Measurements from ENCODE around the gene IGFBP3. TPM values are rescaled to one million over a fixed set of nuclear protein-coding genes. Genes with fewer than 3 reads are reported as not detected.

The IGFBP3 gene
- total and polyA plus RNA-seq, 2 of the 13 experiments (the other 11 are each of a cell fraction or from before 2014, with no cell fraction given): 57.5 TPM; not detected in 1

- TF ChIP-seq ZBED4 (CRISPR knock-in tag; IDR thresholded peaks at IDR 0.05; ENCODE audit: borderline replicate concordance) (no peak), KDM6A (CRISPR knock-in tag; IDR thresholded peaks at IDR 0.05; ENCODE audit: low read depth) (no peak), BATF2 (CRISPR knock-in tag; IDR thresholded peaks at IDR 0.05) (peak; percentile 4; the same call in 1 of the 2 replicates), ZBTB25 (CRISPR knock-in tag; IDR thresholded peaks at IDR 0.05) (no peak; the same call in 1 of the 2 replicates), ELF1 (CRISPR knock-in tag; IDR thresholded peaks at IDR 0.05) (peak; percentile 41; the same call in 1 of the 2 replicates), HDAC2 (CRISPR knock-in tag; IDR thresholded peaks at IDR 0.05) (no peak), AHR (CRISPR knock-in tag; IDR thresholded peaks at IDR 0.05) (no peak), ATF7 (IDR thresholded peaks at IDR 0.05) (no peak), ATF7 (CRISPR knock-in tag; IDR thresholded peaks at IDR 0.05) (0 out of 2 replicates have a peak, but pooled peaks have one; percentile 41), U2AF2 (IDR thresholded peaks at IDR 0.05; ENCODE audit: low read depth, low read length) (no peak), TFDP1 (CRISPR knock-in tag; IDR thresholded peaks at IDR 0.05; ENCODE audit: borderline replicate concordance) (0 out of 2 replicates have a peak, but pooled peaks have one; percentile 1), PCBP1 (IDR thresholded peaks at IDR 0.05; ENCODE audit: borderline replicate concordance, low read depth, low read length) (no peak), WIZ (CRISPR knock-in tag; IDR thresholded peaks at IDR 0.05) (no peak), ZNF3 (CRISPR knock-in tag; IDR thresholded peaks at IDR 0.05) (no peak), PCBP2 (optimal IDR thresholded peaks at IDR 0.05; ENCODE audit: low read depth, low read length, poor library complexity, severe bottlenecking) (no peak), ZSCAN29 (CRISPR knock-in tag; conservative IDR thresholded peaks at IDR 0.05) (peak; percentile 78; the same call in 1 of the 2 replicates), SPEN (CRISPR knock-in tag; IDR thresholded peaks at IDR 0.05; ENCODE audit: low read depth) (no peak; the same call in 1 of the 2 replicates), ZKSCAN1 (IDR thresholded peaks at IDR 0.05; ENCODE audit: low read length) (no peak), JUNB (CRISPR knock-in tag; IDR thresholded peaks at IDR 0.05; ENCODE audit: borderline replicate concordance) (peak; percentile 68; the same call in 1 of the 2 replicates), GATAD1 (CRISPR knock-in tag; IDR thresholded peaks at IDR 0.05) (peak; percentile 5; the same call in 1 of the 2 replicates), ZNF720 (CRISPR knock-in tag; IDR thresholded peaks at IDR 0.05) (no peak), SMARCE1 (IDR thresholded peaks at IDR 0.05; ENCODE audit: borderline replicate concordance) (no peak), SP1 (IDR thresholded peaks at IDR 0.05) (no peak), SP1 (CRISPR knock-in tag; IDR thresholded peaks at IDR 0.05) (no peak), TCF7L2 (IDR thresholded peaks at IDR 0.05; ENCODE audit: low read depth, low read length) (no peak), MXI1 (IDR thresholded peaks at IDR 0.05; ENCODE audit: borderline replicate concordance, low read depth, low read length) (no peak), SP140L (CRISPR knock-in tag; IDR thresholded peaks at IDR 0.05; ENCODE audit: borderline replicate concordance) (no peak)
Observed at GRCh38 chr7:45893996-45894664, 26.9 kb downstream of the IGFBP3 start (continued).

Measured in HepG2 (cell line).